ENCODE data around the gene CHST1.

- no peak for TF ChIP-seq TAF1 (IDR thresholded peaks at IDR 0.05; ENCODE audit: borderline replicate concordance, insufficient read depth, low read length)
- TF ChIP-seq, protein P1, sequence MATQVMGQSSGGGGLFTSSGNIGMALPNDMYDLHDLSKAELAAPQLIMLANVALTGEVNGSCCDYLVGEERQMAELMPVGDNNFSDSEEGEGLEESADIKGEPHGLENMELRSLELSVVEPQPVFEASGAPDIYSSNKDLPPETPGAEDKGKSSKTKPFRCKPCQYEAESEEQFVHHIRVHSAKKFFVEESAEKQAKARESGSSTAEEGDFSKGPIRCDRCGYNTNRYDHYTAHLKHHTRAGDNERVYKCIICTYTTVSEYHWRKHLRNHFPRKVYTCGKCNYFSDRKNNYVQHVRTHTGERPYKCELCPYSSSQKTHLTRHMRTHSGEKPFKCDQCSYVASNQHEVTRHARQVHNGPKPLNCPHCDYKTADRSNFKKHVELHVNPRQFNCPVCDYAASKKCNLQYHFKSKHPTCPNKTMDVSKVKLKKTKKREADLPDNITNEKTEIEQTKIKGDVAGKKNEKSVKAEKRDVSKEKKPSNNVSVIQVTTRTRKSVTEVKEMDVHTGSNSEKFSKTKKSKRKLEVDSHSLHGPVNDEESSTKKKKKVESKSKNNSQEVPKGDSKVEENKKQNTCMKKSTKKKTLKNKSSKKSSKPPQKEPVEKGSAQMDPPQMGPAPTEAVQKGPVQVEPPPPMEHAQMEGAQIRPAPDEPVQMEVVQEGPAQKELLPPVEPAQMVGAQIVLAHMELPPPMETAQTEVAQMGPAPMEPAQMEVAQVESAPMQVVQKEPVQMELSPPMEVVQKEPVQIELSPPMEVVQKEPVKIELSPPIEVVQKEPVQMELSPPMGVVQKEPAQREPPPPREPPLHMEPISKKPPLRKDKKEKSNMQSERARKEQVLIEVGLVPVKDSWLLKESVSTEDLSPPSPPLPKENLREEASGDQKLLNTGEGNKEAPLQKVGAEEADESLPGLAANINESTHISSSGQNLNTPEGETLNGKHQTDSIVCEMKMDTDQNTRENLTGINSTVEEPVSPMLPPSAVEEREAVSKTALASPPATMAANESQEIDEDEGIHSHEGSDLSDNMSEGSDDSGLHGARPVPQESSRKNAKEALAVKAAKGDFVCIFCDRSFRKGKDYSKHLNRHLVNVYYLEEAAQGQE (IDR thresholded peaks at IDR 0.05; ENCODE audit: insufficient read depth in 1 of 2, low read depth in 2 of 2, low read length in 2 of 2): no peak
- no peak for TF ChIP-seq FOXP2 (optimal IDR thresholded peaks at IDR 0.05; ENCODE audit: borderline replicate concordance, extremely low read depth, extremely low read length, insufficient read depth)
- no peak for TF ChIP-seq POLR2AphosphoS5 (IDR thresholded peaks at IDR 0.05; ENCODE audit: low read depth, low read length)
- TF ChIP-seq SIN3A (IDR thresholded peaks at IDR 0.05; ENCODE audit: borderline replicate concordance, insufficient read depth, low read length): no peak
These were observed 17.6 kb downstream of the CHST1 start for GRCh38 chr11:45647786-45648185.

Measured in PFSK-1 (cell line).